Upper lobe of left lung (tissue), 4 donors: Measurements from ENCODE around the gene MIEF1.

Experiments used
- POLR2A ChIP-seq, 4 donors: fragments of 450-650 bp; IDR thresholded peaks; one replicate each; pipeline ENCODE4 v1.5.1; 2016 to 2017; ENCODE audit warnings: antibody characterized with exemption in 4 of 4, mild to moderate bottlenecking in 2 of 4
- POLR2AphosphoS5 ChIP-seq, 2 donors: sonication (generic); formaldehyde crosslinking; IDR thresholded peaks; one replicate each; pipeline ENCODE4 v1.5.1; 2017; ENCODE audit warnings: antibody characterized with exemption in 2 of 2
- TF ChIP-seq, protein P1 (sequence below), 6 experiments: fragments of 450-650 bp in 4 of 6; fragments of 200-600 bp in 2 of 6; sonication (generic) in 2 of 6; IDR thresholded peaks; one replicate each; pipeline ENCODE4 v1.5.1; 2016 to 2019; ENCODE audit warnings: antibody characterized with exemption in 6 of 6

DNA sequence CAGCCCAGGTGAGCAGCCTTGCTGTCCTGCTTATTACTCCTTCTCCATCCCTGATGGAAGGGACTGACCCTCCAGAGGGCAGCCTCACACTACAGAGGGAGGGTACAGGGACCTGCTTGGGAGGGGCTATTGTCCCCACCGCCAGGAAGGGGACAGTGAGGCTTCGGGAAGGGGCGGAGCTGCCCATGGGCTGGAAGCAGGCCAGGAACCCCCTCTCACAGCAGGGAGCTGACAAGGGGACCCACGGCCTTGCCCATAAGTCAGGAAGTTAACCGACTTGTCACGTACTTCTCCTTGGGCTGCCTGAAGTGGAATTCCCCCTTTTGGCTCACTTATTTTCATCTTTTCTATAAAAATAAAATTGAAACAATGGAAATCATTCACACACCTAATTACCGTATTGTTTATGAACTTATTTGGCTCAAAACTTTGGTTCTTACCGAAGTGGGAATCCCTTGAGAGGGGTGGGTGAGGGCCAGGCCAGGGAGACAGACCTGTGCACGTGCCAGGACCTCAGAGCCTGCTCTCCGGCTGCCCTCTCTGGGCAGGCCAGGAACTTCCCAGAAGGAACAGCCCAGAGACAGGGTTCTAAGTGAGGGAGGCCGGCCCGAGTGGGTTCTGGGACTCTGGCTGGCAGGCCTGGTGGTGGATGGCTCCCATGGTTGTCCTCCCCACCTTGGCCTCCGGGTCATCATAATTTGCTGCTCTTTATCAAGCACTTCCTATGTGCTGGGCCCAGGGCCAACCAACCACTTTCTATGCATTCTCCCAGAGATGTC, 39.5 kb upstream of the MIEF1 start:
- TF ChIP-seq, protein P1, sequence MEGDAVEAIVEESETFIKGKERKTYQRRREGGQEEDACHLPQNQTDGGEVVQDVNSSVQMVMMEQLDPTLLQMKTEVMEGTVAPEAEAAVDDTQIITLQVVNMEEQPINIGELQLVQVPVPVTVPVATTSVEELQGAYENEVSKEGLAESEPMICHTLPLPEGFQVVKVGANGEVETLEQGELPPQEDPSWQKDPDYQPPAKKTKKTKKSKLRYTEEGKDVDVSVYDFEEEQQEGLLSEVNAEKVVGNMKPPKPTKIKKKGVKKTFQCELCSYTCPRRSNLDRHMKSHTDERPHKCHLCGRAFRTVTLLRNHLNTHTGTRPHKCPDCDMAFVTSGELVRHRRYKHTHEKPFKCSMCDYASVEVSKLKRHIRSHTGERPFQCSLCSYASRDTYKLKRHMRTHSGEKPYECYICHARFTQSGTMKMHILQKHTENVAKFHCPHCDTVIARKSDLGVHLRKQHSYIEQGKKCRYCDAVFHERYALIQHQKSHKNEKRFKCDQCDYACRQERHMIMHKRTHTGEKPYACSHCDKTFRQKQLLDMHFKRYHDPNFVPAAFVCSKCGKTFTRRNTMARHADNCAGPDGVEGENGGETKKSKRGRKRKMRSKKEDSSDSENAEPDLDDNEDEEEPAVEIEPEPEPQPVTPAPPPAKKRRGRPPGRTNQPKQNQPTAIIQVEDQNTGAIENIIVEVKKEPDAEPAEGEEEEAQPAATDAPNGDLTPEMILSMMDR (IDR thresholded peaks at IDR 0.05) = peak in 5 of 6 experiments; percentile 4 to 53 (median 21)
- TF ChIP-seq POLR2AphosphoS5 (IDR thresholded peaks at IDR 0.05) = peak in 1 of 2 donors; percentile 61
- TF ChIP-seq POLR2A (IDR thresholded peaks at IDR 0.05) = no peak
